ENCODE data around the gene TMED5.

TMED5 gene

DNA sequence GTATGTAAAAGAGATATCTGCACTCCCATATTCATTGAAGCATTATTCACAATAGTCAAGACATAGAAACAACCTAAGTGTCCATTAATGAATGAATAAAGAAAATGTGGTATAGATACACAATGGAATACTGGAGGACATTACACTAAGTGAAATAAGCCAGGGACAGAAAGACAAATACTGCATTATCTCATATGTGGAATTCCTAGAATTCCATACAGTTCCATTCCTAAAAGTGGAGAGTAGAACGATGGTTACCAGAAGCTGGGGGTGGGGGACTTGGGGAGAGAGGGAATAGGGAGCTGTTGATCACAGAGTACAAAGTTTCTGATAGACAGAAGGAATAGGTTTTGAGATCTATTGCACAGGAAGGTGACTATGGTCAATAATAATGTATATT, 7.4 kb downstream of the TMED5 start:
- TF ChIP-seq MAX (IDR thresholded peaks at IDR 0.05) (no peak), NFIC (IDR thresholded peaks at IDR 0.05) (no peak), EGR1 (IDR thresholded peaks at IDR 0.05) (no peak)
- TF ChIP-seq, protein P1, sequence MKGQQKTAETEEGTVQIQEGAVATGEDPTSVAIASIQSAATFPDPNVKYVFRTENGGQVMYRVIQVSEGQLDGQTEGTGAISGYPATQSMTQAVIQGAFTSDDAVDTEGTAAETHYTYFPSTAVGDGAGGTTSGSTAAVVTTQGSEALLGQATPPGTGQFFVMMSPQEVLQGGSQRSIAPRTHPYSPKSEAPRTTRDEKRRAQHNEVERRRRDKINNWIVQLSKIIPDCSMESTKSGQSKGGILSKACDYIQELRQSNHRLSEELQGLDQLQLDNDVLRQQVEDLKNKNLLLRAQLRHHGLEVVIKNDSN (IDR thresholded peaks at IDR 0.05) = no peak

DNA sequence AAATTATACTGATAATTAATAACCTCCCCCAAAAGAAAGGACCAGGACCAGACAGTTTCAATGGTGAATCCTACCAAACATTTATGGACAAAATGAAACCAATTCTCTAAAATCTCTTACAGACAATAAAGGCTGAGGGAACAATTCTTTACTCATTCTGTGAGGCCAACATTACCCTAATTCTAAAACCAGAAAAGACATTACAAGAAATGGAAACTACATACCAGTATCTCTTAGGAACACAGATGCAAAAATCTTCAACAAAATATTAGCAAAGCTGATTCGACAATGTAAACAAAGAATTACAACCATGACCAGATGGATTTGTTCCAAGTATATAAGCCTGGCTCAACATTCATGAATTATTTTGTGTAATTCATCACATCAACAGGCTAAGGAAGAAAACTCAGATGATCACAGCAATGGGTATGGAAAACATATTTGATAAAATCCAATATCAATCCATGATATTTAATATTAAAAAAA, 8.6 kb downstream of the TMED5 start:
- no peak for TF ChIP-seq EGR1 (IDR thresholded peaks at IDR 0.05)
- TF ChIP-seq, protein P1 (IDR thresholded peaks at IDR 0.05) = no peak
- no peak for TF ChIP-seq TEAD4 (IDR thresholded peaks at IDR 0.05)
- TF ChIP-seq YY1 (IDR thresholded peaks at IDR 0.05; ENCODE audit: low read depth) = no peak
- no peak for TF ChIP-seq FOXM1 (IDR thresholded peaks at IDR 0.05; ENCODE audit: borderline replicate concordance, low read depth)
- TF ChIP-seq RAD21 (IDR thresholded peaks at IDR 0.05; ENCODE audit: low read depth) = no peak
- no peak for TF ChIP-seq CREB1 (IDR thresholded peaks at IDR 0.05; ENCODE audit: low read depth)
- TF ChIP-seq MAX (IDR thresholded peaks at IDR 0.05) = no peak
- no peak for TF ChIP-seq NFIC (IDR thresholded peaks at IDR 0.05)
- no peak for TF ChIP-seq CEBPB (IDR thresholded peaks at IDR 0.05)
- TF ChIP-seq TAF1 (IDR thresholded peaks at IDR 0.05; ENCODE audit: low read depth) = no peak
- TF ChIP-seq TCF12 (IDR thresholded peaks at IDR 0.05; ENCODE audit: low read depth) = no peak
- TF ChIP-seq, protein P2, sequence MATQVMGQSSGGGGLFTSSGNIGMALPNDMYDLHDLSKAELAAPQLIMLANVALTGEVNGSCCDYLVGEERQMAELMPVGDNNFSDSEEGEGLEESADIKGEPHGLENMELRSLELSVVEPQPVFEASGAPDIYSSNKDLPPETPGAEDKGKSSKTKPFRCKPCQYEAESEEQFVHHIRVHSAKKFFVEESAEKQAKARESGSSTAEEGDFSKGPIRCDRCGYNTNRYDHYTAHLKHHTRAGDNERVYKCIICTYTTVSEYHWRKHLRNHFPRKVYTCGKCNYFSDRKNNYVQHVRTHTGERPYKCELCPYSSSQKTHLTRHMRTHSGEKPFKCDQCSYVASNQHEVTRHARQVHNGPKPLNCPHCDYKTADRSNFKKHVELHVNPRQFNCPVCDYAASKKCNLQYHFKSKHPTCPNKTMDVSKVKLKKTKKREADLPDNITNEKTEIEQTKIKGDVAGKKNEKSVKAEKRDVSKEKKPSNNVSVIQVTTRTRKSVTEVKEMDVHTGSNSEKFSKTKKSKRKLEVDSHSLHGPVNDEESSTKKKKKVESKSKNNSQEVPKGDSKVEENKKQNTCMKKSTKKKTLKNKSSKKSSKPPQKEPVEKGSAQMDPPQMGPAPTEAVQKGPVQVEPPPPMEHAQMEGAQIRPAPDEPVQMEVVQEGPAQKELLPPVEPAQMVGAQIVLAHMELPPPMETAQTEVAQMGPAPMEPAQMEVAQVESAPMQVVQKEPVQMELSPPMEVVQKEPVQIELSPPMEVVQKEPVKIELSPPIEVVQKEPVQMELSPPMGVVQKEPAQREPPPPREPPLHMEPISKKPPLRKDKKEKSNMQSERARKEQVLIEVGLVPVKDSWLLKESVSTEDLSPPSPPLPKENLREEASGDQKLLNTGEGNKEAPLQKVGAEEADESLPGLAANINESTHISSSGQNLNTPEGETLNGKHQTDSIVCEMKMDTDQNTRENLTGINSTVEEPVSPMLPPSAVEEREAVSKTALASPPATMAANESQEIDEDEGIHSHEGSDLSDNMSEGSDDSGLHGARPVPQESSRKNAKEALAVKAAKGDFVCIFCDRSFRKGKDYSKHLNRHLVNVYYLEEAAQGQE (IDR thresholded peaks at IDR 0.05; ENCODE audit: low read depth) = no peak
- no peak for TF ChIP-seq ZBTB7A (IDR thresholded peaks at IDR 0.05; ENCODE audit: low read depth)
- TF ChIP-seq EP300 (IDR thresholded peaks at IDR 0.05; ENCODE audit: borderline replicate concordance) = no peak

GRCh38 chr1:93167006-93167405, 13.2 kb downstream of the TMED5 start:
- TF ChIP-seq, protein P1 (IDR thresholded peaks at IDR 0.05) = no peak

DNA sequence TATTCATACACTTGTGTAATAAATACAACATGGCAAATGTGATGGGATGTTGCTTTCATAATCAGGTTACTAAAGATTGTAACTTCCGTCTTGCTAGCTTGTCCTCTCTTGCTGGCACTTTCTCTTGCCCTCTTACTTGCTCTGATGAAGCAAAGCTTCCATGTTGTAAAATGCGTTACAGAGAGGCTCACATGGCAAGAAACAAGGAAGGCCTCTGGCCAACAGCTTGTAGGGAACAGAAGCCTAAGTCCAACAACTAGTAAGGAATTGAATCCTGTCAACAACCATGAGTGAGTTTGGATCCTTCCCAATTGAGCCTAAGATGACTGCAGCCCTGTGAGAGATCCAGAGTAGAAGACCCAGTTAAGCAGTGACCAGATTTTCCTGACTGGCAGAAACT, 15.4 kb downstream of the TMED5 start:
- TF ChIP-seq TCF12 (IDR thresholded peaks at IDR 0.05; ENCODE audit: low read depth) (no peak), NFIC (IDR thresholded peaks at IDR 0.05) (no peak), EGR1 (IDR thresholded peaks at IDR 0.05) (no peak), TAF1 (IDR thresholded peaks at IDR 0.05; ENCODE audit: low read depth) (no peak)

- TF ChIP-seq RAD21 (IDR thresholded peaks at IDR 0.05; ENCODE audit: low read depth) (no peak), TEAD4 (IDR thresholded peaks at IDR 0.05) (no peak), CREB1 (IDR thresholded peaks at IDR 0.05; ENCODE audit: low read depth) (no peak), MAX (IDR thresholded peaks at IDR 0.05) (no peak), CEBPB (IDR thresholded peaks at IDR 0.05) (no peak), ZBTB7A (IDR thresholded peaks at IDR 0.05; ENCODE audit: low read depth) (no peak), EGR1 (IDR thresholded peaks at IDR 0.05) (no peak), TCF12 (IDR thresholded peaks at IDR 0.05; ENCODE audit: low read depth) (no peak), NFIC (IDR thresholded peaks at IDR 0.05) (no peak), TAF1 (IDR thresholded peaks at IDR 0.05; ENCODE audit: low read depth) (no peak), EP300 (IDR thresholded peaks at IDR 0.05; ENCODE audit: borderline replicate concordance) (no peak), YY1 (IDR thresholded peaks at IDR 0.05; ENCODE audit: low read depth) (no peak), FOXM1 (IDR thresholded peaks at IDR 0.05; ENCODE audit: borderline replicate concordance, low read depth) (no peak)
- TF ChIP-seq, protein P2 (IDR thresholded peaks at IDR 0.05; ENCODE audit: low read depth) = no peak
- TF ChIP-seq, protein P1 (IDR thresholded peaks at IDR 0.05) = no peak
Measured at GRCh38 chr1:93159337-93159736, 20.9 kb downstream of the TMED5 start.

DNA sequence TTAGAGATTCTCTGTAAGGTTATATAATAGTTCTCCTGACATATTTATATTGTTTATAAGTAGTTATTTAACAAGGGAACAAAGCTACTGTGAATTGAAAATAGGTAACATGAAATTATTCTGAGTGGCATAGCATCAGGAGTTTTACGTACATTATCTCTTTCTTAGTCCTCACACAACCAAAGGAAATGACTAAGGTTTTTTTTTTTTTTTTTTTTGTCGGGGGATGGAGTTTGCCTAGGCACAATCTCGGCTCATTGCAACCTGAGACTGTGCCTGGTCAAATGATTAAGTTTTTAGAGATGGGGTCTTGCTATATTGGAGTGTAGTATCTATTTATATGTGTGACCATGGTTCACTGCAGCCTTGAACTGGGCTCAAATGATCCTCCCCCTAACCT, 24.9 kb downstream of the TMED5 start:
- TF ChIP-seq YY1 (IDR thresholded peaks at IDR 0.05; ENCODE audit: low read depth) (no peak), TCF12 (IDR thresholded peaks at IDR 0.05; ENCODE audit: low read depth) (no peak), CREB1 (IDR thresholded peaks at IDR 0.05; ENCODE audit: low read depth) (no peak), FOXM1 (IDR thresholded peaks at IDR 0.05; ENCODE audit: borderline replicate concordance, low read depth) (no peak), EGR1 (IDR thresholded peaks at IDR 0.05) (no peak), ZBTB7A (IDR thresholded peaks at IDR 0.05; ENCODE audit: low read depth) (no peak), TEAD4 (IDR thresholded peaks at IDR 0.05) (no peak), TAF1 (IDR thresholded peaks at IDR 0.05; ENCODE audit: low read depth) (no peak), EP300 (IDR thresholded peaks at IDR 0.05; ENCODE audit: borderline replicate concordance) (no peak), CEBPB (IDR thresholded peaks at IDR 0.05) (no peak), NFIC (IDR thresholded peaks at IDR 0.05) (no peak)
- TF ChIP-seq, protein P2 (IDR thresholded peaks at IDR 0.05; ENCODE audit: low read depth) = no peak
- TF ChIP-seq, protein P1 (IDR thresholded peaks at IDR 0.05) = no peak

Data from Ishikawa (cell line).